HG02588 (cell line): ENCODE results near the gene TAGAP.

Experiments used
- ATAC-seq: cut with Tn5 transposase; IDR thresholded peaks from one replicate; pipeline ENCODE4 v1.9.1; 2021; ENCODE audit warnings: mild to moderate bottlenecking, moderate library complexity; ENCODE audit not compliant: unreplicated experiment

TAGAP gene, protein sequence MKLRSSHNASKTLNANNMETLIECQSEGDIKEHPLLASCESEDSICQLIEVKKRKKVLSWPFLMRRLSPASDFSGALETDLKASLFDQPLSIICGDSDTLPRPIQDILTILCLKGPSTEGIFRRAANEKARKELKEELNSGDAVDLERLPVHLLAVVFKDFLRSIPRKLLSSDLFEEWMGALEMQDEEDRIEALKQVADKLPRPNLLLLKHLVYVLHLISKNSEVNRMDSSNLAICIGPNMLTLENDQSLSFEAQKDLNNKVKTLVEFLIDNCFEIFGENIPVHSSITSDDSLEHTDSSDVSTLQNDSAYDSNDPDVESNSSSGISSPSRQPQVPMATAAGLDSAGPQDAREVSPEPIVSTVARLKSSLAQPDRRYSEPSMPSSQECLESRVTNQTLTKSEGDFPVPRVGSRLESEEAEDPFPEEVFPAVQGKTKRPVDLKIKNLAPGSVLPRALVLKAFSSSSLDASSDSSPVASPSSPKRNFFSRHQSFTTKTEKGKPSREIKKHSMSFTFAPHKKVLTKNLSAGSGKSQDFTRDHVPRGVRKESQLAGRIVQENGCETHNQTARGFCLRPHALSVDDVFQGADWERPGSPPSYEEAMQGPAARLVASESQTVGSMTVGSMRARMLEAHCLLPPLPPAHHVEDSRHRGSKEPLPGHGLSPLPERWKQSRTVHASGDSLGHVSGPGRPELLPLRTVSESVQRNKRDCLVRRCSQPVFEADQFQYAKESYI

DNA sequence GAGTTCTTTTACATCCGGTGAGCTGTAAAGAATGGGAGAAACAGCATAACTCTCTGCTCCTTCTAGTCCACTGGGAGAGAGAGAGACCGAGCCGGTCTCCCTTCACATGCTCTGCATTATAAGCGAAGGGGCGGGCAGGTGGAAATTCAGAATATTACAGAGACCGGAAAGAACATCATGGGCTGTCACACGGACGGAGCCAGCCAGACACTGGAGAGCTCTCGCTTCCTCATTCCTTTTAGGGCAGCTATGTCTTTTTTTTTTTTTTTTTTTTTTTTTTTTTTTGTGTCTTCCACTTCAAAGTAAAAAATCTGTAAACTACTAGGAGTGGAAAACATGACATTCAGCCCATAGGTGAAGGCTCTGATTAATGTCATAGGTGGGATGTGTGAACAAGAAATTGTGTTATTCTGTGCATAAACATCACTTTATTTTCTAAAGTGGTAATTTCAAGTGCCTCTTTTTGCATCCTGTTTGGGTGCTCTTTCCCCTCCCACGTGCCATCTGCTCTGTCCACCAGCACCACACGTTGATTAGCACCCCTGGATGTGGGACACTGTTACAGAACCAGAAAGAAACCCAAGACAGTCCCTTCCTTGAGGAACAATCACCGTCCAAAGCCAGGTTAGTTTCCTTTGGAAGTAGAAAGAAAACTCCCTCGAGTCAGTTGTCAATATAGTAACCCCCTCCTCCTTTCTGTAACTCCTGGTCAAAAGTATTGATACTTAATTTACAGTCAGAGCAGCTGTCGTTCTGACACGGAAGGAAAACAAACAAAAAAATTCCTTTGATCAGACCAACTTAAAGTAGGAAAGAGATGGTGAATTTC lies at the start of gene TAGAP:
TSS of gene TAGAP (minus strand) at position 93 of the 829 bp plus-strand sequence. CDS start 845 bp downstream, outside the sequence.
- peak; percentile 81 for ATAC-seq

DNA sequence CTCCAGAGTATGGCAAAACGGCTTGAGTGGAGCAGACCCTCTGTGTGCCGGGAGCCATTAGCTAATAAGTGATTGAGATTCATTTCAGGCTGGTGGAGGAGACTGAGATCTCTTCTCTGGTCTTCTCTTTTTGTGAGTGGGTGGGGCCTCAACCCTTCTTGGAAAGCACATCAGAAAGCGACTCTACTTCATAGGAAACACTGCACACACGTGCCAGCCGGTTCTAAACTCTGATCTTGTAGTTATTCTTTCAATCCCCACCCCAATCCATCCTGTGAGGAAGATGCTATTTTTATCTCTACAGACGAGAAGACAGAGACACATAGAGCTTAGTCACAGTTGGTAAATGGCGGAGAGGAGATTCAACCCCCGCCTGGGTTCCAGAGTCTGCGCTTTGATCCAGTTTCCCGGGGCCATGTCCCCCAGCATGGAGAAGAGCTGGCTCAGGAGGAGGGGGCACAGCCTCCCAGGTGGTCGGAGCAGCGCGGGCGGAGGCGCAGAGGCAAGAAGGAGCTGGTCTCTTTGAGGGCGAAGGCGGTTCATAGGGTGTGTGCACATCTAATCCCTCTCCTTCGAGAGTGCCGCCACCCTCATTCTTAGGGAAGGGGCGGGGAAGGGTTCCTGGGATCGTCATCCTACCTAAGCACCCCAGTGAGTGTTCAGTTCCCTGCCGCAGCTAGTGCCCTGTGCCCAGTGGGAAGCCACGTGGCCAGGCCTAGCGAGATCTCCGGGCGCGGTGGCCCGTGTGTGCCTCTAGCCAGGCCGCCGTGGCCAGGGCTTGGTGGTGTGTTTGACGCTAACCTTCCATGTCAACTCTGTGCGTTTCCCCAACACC lies 49.0 kb upstream of the TAGAP start:
- ATAC-seq = no peak

DNA sequence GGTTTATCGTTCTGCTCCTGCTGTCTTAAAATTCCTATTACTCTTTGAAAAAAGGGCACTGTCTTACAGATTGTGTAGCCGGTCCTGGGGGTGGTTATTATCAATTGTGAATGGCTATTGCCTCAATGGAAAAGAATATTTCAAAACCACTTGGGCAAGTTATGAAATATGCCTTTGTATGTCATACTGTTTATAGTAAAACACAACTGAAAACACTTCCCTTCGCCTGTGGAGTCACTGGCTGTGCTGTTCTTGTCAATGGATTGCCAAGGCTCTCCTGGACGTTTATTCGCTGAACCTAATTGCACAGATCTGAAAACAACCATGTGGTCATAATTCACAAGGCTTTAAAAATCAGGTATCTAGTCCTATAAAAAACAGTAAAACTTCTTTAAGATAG lies 47.8 kb upstream of the TAGAP start:
- no peak for ATAC-seq

- no peak for ATAC-seq
Measured at GRCh38 chr6:159090530-159091480, 46.0 kb upstream of the TAGAP start.

DNA sequence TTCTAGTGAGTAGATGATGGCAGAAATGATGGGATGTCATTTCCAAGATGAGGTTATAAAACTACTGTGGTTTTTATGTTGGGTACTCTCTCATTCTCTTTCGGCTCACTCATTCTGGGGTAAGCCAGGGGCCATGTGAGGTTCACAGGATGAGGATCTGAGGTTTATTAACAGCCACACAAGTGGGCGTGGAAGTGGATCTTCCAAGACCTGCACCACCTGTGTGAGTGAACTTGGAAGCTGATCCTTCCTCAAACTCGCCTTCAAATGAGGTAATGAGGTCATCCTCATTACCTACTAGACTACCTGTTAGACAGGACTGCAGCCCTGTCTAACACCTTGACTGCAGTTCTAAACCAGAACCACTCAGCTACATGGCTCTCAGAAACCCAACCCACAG lies 45.1 kb upstream of the TAGAP start:
- ATAC-seq = no peak

GRCh38 chr6:159089443-159089842 lies 44.7 kb upstream of the TAGAP start:
- no peak for ATAC-seq

- no peak for ATAC-seq
Measured at GRCh38 chr6:159086033-159086618, 41.3 kb upstream of the TAGAP start.

DNA sequence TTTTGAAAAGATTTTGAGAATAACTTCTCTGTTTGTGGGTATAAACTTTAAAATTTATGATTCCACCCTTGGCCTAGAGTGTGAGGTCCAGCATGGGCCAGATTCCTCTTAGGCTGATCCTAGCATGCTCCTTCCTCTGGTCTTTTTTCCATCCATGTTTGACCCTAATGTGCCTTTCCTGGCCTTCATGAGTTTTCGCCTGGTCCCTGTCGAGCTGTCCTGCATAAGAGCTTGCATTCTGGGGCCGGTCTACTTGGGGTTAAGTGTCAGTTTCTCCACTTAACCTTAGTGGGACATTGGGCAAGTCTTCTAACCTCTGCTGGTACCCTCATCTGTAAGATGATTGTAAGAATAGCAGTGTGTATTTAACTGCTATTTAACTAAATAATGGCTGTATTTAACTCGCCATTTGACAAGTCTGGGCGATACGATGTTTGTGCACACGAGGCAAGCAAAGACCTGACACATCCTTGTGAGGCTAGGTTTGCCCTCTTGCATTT lies 40.7 kb upstream of the TAGAP start:
- no peak for ATAC-seq

DNA sequence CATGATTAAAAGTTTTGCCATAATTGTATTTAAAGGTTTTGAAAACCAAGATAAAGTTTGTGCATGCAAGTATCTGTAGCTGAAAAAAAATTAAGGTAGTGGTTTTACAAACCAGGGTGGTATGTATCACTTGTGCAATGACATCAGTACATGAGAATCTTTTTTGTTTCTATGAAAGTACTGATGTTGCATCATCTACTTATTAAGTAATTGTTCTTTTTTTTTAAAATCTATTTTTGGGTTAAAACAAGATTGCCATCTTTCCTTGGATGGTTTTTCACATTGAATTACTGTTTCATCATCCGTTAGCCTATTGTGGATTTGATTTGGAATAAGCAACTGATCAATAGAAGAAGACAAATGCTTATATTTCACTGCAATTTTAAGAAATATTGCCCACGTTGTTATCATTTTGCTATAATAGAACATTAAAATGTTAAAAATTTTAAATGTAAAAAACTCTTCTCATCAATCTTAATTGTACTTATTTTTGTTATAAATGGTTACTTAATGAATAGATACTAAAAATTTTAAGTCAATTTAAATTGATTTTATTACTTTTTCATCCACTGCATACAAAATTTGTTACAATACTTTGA lies 39.8 kb upstream of the TAGAP start:
- ATAC-seq = no peak

DNA sequence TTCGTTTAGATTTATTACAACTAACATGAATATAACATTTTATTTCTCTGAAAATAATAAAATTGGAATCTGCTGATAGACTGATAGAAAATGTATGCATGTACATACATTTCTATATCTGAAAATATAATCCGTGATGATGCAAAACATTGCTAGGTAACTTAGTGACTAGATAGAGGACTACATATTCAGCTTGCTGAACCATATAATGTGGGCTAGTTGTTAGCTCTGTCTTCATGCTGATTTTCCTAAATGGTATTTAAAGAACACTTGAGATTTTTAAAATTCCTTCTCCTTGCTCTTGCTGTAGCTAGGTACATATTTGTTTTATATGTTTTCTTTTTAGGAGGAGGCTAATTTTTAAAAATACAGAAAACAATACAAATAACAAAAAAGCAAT lies 38.4 kb upstream of the TAGAP start:
- ATAC-seq = no peak

- ATAC-seq = no peak
Measured at GRCh38 chr6:159082039-159082815, 37.4 kb upstream of the TAGAP start.

DNA sequence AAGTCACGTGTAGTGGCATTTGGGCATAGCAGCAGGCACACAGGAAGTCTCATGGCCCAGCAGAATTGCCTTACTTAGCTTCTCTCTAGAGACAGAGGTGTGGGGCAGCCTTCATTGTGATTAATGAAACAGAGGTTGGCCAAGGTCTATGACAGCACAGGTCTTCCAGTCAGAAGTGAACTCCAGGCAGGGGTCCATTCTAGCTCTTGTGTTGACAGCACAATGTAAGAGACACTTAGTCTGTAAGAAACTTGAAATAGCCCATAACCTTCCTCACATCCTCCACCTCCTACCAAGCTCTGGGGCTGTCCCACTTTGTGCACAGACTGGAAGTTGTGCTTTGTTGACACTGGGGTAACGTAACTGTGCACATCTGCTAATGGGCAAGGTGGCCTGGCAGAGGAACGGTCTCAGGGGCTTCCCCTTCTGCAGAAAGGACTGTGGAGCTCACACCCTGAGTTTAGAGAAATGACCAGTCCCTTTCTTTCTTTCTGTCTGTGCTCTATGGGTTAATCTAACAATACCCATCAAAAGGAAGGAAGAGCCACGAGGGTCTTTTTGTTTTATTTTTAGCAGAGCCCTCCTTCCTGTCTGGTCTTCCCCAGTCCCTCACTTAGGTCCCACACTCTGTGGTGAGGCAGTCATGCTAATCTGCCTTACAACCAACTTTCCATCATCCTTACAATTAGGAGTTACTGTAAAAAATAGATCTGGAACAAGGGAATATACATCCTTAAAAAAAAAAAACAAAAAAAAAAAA lies 35.6 kb upstream of the TAGAP start:
- no peak for ATAC-seq

DNA sequence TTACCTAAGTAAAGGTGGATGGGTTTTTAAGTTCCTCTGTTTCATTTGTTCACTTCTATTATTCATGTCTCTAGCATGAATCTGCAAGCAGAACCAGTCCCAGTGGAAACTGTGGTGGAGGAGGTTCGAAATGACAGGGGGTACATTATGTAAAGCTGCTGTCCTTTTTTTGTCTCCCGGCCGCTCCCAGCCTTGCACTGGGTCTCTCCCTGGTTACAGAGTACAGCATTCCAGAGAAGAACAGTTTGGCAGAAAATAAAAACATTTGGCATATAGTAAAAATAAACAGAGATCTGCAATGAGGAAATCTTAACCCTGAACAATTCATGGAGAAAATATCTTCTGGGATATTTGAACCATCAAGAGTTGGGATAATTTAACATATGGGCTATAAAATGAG lies 34.6 kb upstream of the TAGAP start:
- ATAC-seq = no peak

- ATAC-seq = no peak
Measured at GRCh38 chr6:159077123-159077522, 32.3 kb upstream of the TAGAP start.

- ATAC-seq = no peak
Measured at GRCh38 chr6:159075506-159076228, 30.9 kb upstream of the TAGAP start.

DNA sequence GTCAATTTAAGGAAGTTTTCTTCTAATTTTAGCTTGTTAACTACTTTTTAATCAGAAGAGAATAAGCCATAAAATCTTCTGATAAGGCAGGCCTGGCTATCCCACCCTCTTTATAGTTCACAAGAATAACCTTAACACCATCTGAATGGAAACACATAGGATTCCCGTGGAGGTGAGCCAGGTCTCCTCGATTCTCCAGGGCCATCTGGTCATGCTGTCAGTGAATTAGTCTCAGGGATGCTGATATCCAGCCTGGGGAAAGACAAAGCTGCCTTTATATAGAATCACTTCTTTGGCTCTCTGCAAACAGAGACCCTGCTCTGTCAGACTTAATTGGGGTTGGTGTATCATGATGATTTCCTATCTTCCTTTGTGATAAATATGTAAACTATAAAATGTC lies 30.1 kb upstream of the TAGAP start:
- no peak for ATAC-seq
